ENCODE data around the gene TAC4. TPM values are rescaled to one million over a fixed set of nuclear protein-coding genes. Genes with fewer than 3 reads are reported as not detected.

Gene TAC4
- polyA plus RNA-seq, 5 donors = 0.33 to 0.91 (median 0.53) TPM

DNA sequence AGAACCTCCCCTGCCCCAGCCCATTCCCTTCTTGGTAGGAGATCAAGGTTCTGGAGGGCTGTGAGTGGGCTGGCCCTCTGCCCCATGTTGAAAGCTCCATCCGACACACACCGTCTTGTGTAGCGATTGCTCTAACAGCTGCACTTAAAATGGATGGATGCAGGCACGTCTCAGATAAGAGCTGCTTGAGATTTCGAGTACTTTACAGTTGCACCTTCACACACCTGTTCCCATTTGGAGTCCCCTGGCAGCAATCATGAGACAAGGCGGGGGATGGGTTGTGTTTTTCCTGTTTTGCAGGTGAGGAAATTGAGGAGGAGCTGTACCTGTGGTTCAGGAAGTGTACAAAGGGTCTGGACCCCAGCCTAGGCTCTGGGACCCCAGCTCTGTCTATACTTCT lies 25.6 kb upstream of the TAC4 start:
- DNase-seq = peak; percentile 59 to 68

DNA sequence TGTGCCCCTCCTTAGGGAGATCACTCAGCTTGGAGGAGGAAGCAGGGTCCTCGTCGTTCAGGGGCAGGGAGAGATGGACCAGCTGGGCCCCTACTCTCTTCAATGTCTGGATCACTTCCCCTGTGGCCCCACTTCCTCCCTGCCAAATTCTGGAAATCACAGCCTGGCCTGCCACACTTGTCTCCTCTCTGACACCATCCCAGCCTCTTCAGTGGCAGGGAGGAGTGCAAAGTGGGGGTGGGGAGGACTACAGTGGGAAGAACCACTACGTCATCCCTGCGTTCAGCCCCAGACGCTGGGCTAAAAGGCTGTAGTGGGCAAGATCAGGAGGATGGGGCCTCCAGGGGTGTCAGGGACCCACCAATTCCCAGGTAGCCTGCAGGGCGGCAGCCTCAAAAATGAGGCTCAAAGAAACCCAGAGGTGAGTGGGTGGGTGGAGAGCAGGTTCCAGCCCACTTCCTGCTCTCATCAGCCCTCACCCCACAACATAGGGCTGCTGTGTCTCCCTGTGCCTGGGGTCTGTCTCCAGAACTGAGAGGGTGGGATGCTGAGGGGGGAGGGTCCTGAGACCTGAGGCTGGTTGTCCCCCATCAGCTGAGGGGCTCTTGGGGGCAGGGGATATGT lies 25.0 kb upstream of the TAC4 start:
- DNase-seq = no peak

DNA sequence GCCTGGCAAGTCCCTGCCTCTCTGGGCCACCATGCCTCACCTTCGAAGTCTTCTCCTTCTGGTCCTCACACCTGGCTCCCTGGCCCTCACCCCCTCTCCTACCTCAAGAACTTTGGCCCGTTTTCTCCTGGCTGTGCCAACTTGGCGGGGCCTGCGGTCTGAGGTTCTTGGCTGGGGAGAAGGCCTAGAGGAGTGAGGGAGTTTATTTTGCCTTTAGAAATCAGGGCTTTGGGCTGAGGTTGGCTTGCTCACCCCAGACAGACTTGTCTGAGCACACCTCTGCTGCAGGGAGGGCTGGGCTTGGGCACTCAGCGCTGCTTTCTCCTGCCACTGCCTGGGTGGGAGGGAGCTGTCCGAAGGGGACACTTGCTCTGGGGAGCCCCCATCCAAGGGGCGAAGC lies 23.3 kb upstream of the TAC4 start:
- DNase-seq = no peak

DNA sequence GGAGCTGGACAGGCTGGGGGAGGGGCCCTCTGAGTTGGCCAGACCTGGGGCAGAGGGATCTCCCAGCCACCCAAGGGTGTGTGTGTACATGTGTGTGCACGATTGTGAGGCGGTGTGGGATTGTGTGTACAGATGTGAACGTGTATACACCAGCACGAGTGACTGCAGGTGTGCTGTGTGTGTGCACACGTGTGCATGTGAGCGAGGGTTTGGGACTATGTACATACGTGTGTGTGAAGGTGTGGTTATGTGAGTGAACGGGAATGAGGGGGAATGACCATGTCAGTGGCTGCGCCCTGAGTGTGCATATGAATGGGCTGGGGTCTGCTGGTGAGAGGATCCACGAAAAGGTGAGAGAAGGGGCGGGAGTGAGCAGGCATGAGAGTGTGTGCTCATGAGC lies 22.4 kb upstream of the TAC4 start:
- DNase-seq = no peak

DNA sequence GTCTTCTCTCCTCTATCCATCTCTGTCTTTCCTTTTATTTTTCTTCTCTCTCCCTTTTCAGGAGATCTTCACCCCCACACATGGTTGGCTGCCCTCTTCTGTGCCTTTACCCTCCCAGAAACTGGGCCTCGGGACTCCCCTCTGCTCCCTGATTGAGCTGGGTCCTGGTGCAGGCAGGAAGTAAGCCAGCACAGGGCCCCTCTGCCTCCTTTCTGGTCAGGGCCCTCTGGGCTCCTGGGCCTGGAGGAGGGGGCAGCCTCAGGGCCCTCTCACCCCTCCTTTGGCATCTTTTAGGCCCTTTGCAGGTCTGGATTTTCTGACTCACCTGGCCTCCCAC lies 21.1 kb upstream of the TAC4 start:
- no peak for DNase-seq

DNA sequence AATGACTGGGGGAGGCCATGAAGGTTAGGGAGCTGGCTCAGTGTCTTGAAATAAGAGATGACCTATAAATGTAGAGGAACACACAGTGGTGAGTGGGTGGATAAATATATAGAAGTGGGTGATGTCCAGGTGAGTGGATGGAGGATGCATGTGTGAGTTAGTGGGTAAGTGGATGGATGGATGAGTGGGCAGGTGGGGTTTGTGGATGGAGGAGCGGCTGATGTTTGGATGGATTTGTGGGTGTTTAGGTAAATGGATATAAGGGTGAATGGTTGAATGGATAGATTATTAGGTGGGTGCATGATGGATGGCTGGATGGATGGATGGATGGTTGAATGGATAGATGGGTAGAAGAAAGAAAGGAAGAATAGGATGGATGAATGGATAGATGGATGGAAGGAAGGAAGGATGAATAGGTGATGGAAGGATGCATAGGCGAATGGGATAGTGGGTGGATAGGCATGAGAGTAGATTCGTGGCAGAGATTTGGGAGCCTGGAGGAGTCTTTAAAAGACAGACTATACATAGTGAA lies 19.1 kb upstream of the TAC4 start:
- DNase-seq = no peak

DNA sequence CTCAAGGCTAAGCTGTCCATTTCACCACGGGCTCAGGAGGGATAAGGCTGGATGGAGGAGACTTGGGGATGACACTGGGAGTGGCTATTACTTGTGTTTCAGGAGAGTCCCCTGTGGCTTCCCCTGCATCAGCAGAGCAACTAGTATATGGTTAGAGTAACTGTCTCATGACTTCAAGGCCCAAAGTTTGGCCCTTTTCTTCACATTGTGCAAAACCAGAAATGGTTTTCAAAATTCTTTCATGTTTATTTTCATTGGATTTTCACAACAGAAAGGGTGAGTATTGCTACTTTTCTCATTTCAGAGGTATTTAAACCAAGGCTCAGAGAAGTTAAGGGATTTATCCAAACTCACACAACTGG lies 18.1 kb upstream of the TAC4 start:
- no peak for DNase-seq

DNA sequence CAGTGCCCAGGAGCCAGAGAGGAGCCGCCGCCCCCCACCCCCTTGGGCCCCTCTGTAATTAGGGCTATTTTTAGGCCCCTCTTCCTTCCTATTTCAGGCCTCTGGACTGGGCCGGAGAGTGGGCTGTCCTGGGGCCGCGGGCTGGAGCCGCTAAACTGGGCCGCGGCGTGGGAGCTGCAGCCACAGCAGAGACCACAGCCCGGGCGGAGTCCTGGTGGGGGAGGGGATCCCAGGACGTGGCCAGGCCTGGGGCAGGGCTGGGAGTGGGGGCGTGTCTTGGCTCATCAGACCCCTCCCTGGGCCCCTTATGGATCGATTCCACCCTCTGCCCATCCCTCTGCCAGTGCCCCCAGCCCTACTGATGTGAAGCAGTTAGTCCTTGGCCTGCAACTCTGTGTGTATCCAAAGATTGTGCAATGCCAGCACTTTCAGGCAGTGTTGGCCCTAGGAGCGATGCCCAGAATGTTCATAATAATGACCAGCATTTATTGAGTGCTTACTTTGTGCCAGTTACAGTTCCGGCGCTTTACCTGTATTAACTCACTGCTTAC lies 15.0 kb upstream of the TAC4 start:
- no peak for DNase-seq

DNA sequence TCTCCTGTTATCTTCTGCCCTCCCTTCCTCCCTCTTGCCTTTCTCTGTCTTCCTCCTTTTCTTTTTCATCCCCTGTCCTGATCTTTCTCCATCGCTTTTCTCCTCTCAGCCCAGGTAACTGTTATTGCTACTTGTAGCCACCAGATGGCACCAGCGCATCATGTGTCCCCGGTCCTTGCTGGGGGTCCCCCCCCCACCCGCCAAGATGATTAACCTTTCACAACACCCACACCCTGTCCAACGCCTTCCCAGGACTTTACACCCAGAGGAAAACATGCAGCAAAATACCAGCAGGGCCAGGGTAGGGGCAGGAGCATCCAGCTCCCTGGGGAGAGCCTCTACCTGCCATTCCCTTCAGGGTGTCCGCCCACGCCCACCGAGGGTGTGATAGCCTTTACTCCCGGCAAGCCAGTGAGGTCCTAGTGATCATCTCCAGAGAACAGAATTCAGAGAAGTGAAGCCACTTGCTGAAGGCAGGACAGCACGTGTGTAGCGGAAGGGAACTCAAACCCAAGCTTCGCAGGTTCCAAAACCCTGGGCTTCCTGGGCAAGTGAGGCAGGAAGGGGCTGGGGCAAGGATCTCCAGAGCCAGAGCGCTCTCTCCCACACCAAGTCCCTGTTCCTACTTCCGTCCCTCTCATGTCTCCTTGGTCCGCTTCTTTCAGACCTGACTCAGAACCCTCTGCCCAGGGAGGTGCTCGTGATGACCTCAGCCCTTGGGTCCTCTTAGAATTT lies 13.4 kb upstream of the TAC4 start:
- DNase-seq = peak in 1 of 2 donors; percentile 37

DNA sequence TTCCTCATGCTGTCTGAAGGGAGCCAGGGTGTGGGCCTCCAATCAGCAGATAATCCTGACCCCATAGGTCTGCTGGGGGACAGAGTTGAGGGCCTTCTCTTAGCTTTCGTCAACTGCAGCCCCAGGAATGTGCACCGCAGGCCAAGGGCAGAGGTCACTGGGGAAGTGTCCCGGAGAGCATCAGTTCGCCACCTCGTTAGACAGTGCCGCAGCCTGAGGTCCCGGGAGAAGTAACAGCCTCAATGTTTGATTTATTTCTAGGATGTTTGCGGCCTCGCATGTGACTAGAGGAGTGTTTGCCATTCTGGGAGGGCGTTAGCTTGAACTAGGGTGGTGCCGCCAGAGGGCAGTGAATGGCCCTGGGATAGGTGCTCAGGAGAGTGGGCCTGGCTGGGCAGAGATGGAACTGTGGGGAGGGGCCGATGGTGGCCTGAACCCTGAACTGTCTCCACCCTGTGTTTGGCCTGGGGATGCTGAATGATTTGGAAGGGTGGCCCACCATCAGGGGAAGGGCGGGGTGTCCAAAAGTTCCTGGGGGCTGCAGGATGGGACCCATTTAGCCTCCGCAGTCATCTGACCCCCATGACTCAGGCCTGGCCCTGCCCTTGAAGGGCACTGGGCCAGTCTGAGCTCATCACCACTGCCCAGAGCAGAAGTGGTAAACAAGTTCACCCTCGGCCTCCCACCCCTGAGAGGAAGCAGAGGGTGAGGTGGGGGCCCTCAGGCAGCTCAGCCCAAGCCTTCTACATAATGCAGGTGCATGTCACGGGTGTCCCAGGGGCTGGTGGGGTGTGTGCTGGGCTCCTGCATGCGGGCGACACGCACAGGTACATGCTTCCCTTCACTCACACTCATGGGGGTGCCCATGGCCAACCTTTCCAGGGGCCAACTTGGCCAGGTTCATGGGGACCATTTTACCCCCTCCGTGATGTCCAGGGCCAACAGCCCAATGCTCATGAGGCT lies 12.4 kb upstream of the TAC4 start:
- DNase-seq = no peak

DNA sequence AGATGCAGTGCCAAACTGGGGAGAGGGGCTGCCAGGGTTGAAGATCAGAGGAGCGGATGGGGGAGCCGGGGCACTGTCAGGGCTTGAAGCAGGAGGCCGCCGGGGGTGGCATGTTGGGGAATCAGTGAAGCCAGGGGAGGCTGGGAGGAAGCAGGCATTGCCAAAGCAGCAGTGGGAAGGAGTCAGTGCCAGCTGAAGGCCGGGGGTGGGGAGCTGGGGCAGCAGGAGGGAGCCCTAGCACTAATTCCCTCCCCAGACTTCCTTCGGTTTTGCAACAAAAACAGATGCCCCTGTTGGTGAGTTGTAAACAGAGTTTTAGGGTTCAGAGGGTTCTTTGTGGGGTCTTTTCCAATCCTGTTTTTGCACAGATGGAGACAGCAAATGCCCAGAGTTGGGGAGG lies 10.9 kb upstream of the TAC4 start:
- no peak for DNase-seq

DNA sequence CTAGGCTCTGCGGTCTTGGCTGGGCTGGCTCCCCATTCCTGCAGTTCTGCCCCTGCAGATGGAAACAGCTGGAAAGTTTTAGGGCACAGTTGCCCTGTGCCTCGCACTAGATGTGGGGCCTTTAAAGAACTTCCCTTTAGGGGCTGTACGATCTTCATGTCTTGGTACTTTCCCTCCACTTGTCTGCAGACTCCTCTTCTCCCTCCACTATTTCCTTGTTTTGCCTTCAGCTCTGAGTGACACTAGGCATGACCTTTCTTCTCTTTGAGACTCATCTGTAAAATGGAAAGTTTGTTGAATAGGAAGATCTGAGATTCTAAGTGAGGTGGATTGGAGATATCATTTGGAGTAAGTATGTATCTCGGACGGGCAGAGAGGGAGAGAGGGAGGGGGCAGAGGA lies 6.3 kb upstream of the TAC4 start:
- no peak for DNase-seq

DNA sequence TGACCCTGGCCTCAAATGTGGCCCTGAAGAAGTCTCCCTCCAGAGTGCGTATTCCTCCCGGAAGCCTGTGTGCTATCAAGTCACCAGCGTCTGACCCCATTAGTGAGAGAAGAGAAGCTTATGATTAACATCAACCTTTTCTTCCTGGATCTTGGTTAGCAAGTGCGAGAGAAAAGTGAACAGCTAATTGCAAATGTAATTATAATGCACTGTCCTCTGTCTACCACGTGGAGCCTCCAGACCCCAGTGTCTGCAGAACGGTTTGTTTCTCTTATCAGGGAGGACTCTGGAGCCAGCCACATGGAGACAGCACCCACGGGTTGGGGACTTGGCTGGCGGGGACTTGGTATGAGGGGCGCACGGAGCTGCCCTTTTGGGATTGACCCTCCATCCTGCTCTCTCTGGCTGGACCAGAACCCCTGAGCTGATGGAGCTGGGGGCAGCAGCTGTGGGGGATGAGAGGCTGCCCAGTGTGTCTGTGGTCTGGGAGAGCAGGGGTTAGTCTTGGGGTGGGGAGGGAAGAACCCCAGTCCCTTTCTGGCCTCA lies 5.7 kb upstream of the TAC4 start:
- DNase-seq = no peak

DNA sequence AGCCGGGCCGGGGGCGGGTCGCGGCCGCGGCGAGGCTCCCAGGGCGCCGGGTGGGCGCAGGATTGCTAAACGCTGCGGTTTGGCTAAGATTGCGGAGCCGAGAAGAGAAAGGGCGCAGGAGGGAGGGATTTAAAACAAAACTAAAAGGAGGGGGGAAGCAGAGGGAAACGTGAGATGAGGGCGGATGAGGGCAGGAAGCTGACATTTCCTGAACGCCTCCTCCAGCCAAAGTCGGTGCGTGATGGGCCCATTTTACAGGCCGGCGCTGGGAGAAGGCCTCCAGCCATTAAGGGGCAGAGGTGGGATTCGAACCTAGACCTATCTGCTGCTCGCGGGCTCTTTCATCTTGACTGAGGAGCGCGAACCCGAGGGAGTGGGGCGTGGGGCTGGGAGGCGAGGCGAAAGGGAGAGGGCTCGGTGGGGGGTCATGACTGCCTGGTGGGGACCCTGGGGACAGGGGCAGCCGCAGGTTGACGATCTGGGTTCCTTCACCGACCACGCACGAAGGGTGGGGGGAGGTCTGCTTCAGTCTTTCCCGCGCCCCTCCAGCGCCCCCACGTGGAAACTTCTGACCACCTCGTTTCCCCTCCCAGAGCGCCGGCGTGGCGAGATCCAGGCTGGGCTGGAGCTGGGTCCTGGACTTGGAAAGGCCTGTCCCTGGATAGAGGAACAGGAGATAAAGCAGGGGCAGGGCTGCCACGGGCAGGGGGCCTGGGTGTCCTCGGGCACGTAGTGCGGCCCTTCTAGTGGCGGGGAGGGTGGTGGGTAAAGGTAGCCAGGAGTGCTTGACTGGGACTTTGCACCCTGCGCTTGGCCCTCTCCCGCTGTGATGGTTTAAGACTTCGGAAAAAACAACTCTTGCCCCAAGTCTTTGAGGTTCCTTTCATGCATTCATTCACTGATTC lies 3.8 kb upstream of the TAC4 start:
- DNase-seq = peak; percentile 51 to 58

DNA sequence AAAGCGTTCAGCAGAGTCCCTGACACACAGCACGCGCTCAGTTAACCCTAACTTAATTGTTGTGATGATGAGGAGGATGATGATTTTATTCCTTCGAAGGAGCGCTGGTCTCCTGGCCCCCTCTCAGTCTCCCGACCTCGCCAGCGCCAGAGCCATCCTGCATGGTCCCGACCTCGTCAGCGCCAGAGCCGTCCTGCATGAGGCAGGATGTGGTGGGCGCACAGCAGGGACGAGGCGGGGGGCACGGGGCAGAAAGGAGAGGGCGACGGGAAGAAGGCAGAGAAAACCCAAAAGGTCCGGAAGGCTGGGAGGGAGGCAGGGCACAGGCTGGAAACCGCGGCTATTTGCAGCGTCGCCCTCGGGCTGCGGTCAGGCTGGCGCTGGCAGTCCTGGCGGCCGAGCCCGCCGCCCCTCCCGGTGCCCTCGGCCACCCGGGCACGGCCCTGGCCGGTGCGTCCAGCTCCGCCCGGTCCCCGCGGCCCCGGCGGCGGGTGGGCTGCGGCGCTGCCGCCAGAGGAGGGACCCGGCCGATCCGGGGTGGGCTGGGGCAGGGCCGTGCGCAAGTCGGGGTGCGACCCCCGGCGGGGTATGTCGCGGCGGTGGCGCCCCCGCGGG lies 3.0 kb upstream of the TAC4 start:
- no peak for DNase-seq

DNA sequence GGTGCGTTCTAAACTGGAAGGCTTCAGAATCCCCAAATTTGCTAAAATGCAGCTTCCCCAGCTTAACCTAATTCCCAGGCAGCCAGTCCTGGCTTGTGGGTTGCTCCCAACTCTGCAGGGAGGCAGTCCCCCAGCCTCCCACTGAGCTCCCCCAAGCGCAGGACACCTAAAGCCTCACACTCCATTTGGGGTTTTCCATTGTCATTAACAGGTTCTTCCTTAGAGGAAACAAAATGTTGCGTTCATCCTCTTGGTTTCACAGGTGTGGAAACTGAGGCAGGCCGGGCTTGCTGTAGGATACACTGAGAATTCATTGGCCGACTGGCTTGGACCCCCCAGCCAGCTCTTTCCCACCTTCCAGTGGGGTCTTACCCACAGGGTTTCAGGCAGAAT lies 2.3 kb upstream of the TAC4 start:
- no peak for DNase-seq

DNA sequence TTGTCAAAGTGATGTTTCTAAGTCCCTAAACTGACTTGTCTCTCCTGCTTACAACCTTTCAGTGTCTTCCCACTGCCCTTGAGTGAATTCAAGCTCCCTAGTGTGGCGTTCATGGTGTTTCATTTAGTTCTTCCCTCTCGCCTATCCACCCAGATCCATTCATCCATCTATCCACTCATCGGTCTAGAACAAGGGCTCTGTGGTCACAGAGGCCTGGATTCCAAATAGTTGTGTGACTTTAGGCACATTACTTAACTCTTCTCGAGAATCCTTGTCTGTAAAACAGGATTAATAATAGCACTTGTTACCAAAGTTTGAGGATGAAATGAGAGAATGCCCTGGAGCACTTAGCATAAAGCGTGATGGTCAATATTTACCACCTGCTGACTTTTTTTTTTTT lies 870 bp upstream of the TAC4 start:
- no peak for DNase-seq

DNA sequence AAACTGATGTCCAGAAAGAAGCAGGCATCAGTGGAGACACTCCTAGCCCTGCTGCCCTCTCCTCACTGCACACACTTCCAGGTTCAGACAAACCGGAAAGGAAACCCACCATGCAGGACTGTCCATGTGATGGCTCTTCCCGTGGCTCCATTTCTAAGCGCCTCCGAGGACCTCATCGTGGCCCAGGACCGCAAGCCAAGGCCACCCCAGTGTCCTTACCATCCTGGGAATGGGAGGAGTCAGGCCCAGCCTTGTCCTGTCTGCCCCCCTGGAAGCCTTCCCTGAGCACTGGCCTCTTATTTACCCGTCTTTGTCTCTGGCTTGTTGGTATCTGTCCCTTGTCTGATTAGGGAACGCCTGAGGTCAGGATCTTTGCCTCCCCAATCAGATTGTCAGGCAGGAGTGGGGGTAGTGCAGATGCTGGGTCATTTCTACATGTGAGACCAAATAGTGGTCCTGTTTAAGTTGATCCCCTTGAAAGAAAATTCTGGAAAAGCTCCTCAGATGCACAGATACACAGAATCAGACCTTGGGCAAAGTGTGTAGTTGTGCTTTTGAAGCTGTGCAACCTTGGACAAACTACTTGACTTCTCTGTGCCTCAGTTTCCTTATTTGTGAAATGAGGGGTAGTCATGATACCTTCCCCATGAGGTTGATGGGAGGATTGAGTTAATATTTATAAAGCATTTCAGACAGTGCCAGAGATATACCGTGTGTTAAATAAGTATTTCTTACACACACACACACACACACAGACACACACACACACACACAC lies 744 bp downstream of the TAC4 start:
- no peak for DNase-seq

DNA sequence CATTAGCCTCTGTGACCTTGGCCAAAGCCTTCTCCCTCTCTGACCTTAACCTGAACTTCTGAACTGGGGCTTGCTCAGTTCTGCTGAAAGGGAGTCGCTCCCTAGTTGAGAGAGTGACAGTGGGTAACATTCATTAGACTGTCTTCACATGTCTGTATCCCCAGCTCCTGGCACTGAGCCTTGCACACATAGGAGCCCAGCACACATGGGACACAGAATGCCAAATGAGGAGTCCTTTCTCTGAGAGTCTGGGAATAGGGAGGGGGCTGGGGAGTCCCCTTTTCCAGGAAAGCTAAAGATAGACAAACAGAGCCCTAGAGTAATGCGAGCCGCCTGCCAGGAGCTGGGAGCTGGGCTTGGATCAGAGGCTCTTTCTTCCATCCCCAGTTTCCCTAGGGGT lies 2.5 kb downstream of the TAC4 start:
- no peak for DNase-seq

Measured in right lung (tissue), 5 donors.